WERI-Rb-1 (cell line): ENCODE results near the gene TBCK.

Experiments used
- DNase-seq: peaks from one replicate; pipeline ENCODE4 v3.0.0-alpha.2; 2020
- H3K27ac ChIP-seq: fragments of 250-450 bp; sonication (Bioruptor Pico); 2 replicates; pipeline ENCODE4 v1.5.1; 2020; ENCODE audit warnings: mild to moderate bottlenecking, moderate library complexity
- H3K27me3 ChIP-seq: fragments of 250-450 bp; sonication (Bioruptor Pico); 2 replicates; pipeline ENCODE4 v1.5.1; 2021; ENCODE audit warnings: mild to moderate bottlenecking, low read depth, moderate library complexity; ENCODE audit not compliant: insufficient read depth, severe bottlenecking
- H3K36me3 ChIP-seq: fragments of 250-450 bp; sonication (Bioruptor Pico); 2 replicates; pipeline ENCODE4 v1.5.1; 2020; ENCODE audit warnings: mild to moderate bottlenecking, moderate library complexity
- H3K4me3 ChIP-seq: 2 replicates; pipeline ENCODE4 v1.5.1; 2011; ENCODE audit warnings: low read depth, mild to moderate bottlenecking, control low read depth, low read length
- H3K9me3 ChIP-seq: fragments of 250-450 bp; sonication (Bioruptor Pico); 2 replicates; pipeline ENCODE4 v1.5.1; 2021; ENCODE audit warnings: mild to moderate bottlenecking, moderate library complexity; ENCODE audit not compliant: severe bottlenecking
- CTCF ChIP-seq: IDR thresholded peaks from 2 replicates; pipeline ENCODE4 v1.5.1; 2011; ENCODE audit warnings: low read depth, mild to moderate bottlenecking, control low read depth, inconsistent platforms, low read length

The TBCK gene

GRCh38 chr4:106065018-106065417 lies 251.0 kb downstream of the TBCK start:
- DNase-seq, result no peak
- no peak overlapping the region for H3K27ac ChIP-seq

DNA sequence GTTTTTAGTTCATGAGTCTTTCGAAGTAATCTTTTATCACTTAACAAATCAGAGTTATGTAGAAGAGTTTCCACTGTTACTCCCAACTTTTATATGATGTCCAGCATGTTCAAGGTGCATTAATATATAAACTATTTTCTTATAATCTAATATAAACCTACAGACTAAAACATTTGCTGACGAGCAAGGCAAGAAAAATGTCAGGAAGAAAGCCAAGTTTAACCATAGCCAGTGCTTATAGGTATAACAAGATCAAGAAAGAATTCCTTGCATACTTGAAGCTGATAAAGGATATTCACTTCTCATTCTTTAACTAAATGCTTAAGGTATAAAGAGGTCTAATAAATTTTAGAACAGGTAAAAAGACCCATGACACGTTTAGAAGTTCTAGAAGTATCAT lies 253.0 kb downstream of the TBCK start:
- Histone ChIP-seq H3K36me3 (no peaks in the 10 kb centered on the region), H3K27me3 (no peaks in the 10 kb centered on the region), H3K27ac (no peak overlapping the region), H3K4me3 (no peak overlapping the region), H3K9me3 (no peaks in the 10 kb centered on the region)
- no peak for DNase-seq
- TF ChIP-seq CTCF, result no peak

More at GRCh38 chr4:106065018-106065417, 251.0 kb downstream of the TBCK start:
- H3K27me3 ChIP-seq, result no peaks in the 10 kb centered on the region
- no peaks in the 10 kb centered on the region for H3K36me3 ChIP-seq
- no peak for TF ChIP-seq CTCF
- no peaks in the 10 kb centered on the region for H3K9me3 ChIP-seq
- H3K4me3 ChIP-seq, result no peak overlapping the region

DNA sequence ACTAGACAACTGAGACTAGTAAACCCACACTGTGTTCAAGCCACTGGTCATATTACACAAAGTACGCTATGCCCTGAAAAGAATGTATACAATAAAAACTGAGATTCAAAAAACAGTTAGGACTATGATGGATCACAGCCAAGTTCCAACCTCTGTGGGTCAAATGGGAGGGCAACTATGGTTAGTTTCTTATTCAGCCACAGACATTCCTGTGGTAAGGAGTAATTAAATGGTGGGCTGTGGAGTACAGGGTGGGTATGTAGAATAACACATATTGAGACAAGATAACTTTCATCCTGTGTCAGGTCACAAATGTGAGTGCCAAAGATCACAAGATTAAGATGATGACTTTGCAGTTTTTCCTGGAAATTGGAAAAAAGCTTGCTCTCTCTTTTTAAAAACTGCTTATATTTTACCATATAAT lies 253.5 kb downstream of the TBCK start:
- TF ChIP-seq CTCF, result no peak
- Histone ChIP-seq H3K4me3 (no peak overlapping the region), H3K9me3 (no peaks in the 10 kb centered on the region), H3K36me3 (no peaks in the 10 kb centered on the region), H3K27me3 (no peaks in the 10 kb centered on the region), H3K27ac (no peak overlapping the region)
- no peak for DNase-seq

DNA sequence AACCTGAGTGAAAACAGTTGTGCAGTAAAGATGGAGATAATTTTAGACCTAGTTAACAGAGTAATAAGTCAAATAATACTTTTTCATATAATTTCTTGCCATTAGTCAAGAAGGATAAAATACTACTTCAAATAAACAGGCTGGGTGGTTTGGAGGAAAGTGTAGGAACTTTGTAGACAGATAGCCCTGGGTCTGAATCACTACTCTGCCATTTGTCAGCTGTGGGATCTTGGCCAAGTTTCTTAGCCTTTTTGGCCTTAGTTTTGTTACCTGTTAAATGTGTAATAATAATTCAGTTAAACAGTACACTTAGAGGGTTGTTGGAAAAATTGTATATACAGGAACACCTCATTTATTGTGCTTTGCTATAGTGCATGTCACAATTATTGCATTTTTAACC lies 257.1 kb downstream of the TBCK start:
- Histone ChIP-seq H3K27me3 (no peaks in the 10 kb centered on the region), H3K4me3 (no peak overlapping the region)

GRCh38 chr4:106056914-106057313 lies 259.1 kb downstream of the TBCK start:
- no peaks in the 10 kb centered on the region for H3K36me3 ChIP-seq
- no peaks in the 10 kb centered on the region for H3K27me3 ChIP-seq
- TF ChIP-seq CTCF, result no peak
- no peak for DNase-seq
- no peaks in the 10 kb centered on the region for H3K9me3 ChIP-seq
- no peak overlapping the region for H3K27ac ChIP-seq
- H3K4me3 ChIP-seq, result no peak overlapping the region

More for the DNA sequence above, 257.1 kb downstream of the TBCK start:
- no peak for TF ChIP-seq CTCF
- no peaks in the 10 kb centered on the region for H3K9me3 ChIP-seq
- DNase-seq, result no peak
- H3K36me3 ChIP-seq, result no peaks in the 10 kb centered on the region
- H3K27ac ChIP-seq, result no peak overlapping the region

DNA sequence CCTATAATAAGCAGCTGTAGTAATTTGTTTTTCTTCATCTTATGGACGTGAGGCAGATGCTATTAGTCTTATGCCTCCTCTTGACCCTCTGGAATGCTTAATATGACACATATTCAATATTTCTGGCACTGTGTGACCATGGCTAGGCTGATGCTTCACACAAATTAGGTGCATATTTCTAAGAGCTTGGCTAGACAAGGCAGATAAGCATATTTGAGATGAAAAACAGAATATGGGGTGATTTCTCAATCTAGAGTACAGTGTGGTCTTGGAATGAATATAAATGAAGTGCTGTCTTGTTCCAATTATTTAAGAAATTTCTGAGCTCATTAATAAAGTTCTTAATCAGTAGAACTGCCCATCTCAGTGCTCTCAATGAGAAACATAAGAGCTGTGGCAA lies 264.5 kb downstream of the TBCK start:
- no peak overlapping the region for H3K4me3 ChIP-seq
- no peak overlapping the region for H3K27ac ChIP-seq
- H3K27me3 ChIP-seq, result no peaks in the 10 kb centered on the region
- no peak for TF ChIP-seq CTCF
- H3K36me3 ChIP-seq, result no peaks in the 10 kb centered on the region
- H3K9me3 ChIP-seq, result no peaks in the 10 kb centered on the region
- DNase-seq, result no peak
